ENCODE data around the gene RGS1.

- TF ChIP-seq CTCF (IDR thresholded peaks at IDR 0.05) (no peak), POLR2A (IDR thresholded peaks at IDR 0.05) (no peak)
Observed at GRCh38 chr1:192552760-192553191, 22.8 kb upstream of the RGS1 start.
